ENCODE measurements around the gene FHOD3.

- TF ChIP-seq POLR2A (IDR thresholded peaks at IDR 0.05; ENCODE audit: low read length) (no peak), GATA1 (IDR thresholded peaks at IDR 0.05; ENCODE audit: low read depth, low read length) (no peak)
These were observed 195.3 kb downstream of the FHOD3 start for GRCh38 chr18:36492604-36493329.
